ENCODE measurements around the gene DNM1.

- TF ChIP-seq EZH2 (IDR thresholded peaks at IDR 0.05), result no peak
- no peak for TF ChIP-seq POLR2AphosphoS5 (IDR thresholded peaks at IDR 0.05; ENCODE audit: borderline replicate concordance, low read depth, low read length)
- TF ChIP-seq FOXP2 (optimal IDR thresholded peaks at IDR 0.05; ENCODE audit: control extremely low read depth, extremely low read length, insufficient read depth), result no peak
Measured at GRCh38 chr9:128252317-128253139, 49.3 kb downstream of the DNM1 start.
